GM06990 (cell line): ENCODE measurements around the gene TRIM68.

ENCODE experiments used
- DNase-seq: peaks from one replicate; pipeline ENCODE4 v3.0.0-alpha.2; 2011; ENCODE audit not compliant: insufficient read length; ENCODE audit errors: extremely low read depth
- H3K27me3 ChIP-seq: replicated peaks from 2 replicates; pipeline ENCODE4 v1.6.0; 2011; ENCODE audit warnings: low read length; ENCODE audit not compliant: control insufficient read depth, insufficient read depth
- H3K36me3 ChIP-seq: 2 replicates; pipeline ENCODE4 v1.5.1; 2011; ENCODE audit warnings: low read length; ENCODE audit not compliant: control insufficient read depth, insufficient read depth
- H3K4me3 ChIP-seq: replicated peaks from 2 replicates; pipeline ENCODE4 v1.5.1; 2011; ENCODE audit warnings: low read depth, mild to moderate bottlenecking, control low read depth, low read length
- CTCF ChIP-seq: IDR thresholded peaks from 2 replicates; pipeline ENCODE4 v1.5.1; 2011; ENCODE audit warnings: low read length, control low read depth, mild to moderate bottlenecking, inconsistent platforms; ENCODE audit not compliant: insufficient read depth, poor library complexity, severe bottlenecking

TRIM68 gene

GRCh38 chr11:4611986-4612385, 4.0 kb upstream of the TRIM68 start:
- TF ChIP-seq CTCF: no peak
- H3K27me3 ChIP-seq: 0 out of 2 replicates have a peak, but pooled peaks cover 1% of the 10 kb centered on the region
- no peaks in the 10 kb centered on the region for H3K36me3 ChIP-seq
- H3K4me3 ChIP-seq: no peak overlapping the region
- no peak for DNase-seq

GRCh38 chr11:4610258-4610935, 2.4 kb upstream of the TRIM68 start:
- no peak for DNase-seq
- no peak for TF ChIP-seq CTCF
- H3K4me3 ChIP-seq: no peak overlapping the region; the same call in 1 of the 2 replicates
- no peaks in the 10 kb centered on the region for H3K36me3 ChIP-seq
- 0 out of 2 replicates have a peak, but pooled peaks cover 1% of the 10 kb centered on the region for H3K27me3 ChIP-seq

GRCh38 chr11:4607096-4607495, 935 bp downstream of the TRIM68 start:
- TF ChIP-seq CTCF: no peak
- DNase-seq: no peak
- peaks cover 3% of the 10 kb centered on the region for H3K36me3 ChIP-seq
- no peaks in the 10 kb centered on the region for H3K27me3 ChIP-seq
- H3K4me3 ChIP-seq: peak overlapping the region; percentile 76

- H3K4me3 ChIP-seq: no peak overlapping the region
- peaks cover 8% of the 10 kb centered on the region for H3K36me3 ChIP-seq
- TF ChIP-seq CTCF: no peak
- H3K27me3 ChIP-seq: no peaks in the 10 kb centered on the region
- DNase-seq: no peak
Measured at GRCh38 chr11:4606231-4607015, 1.6 kb downstream of the TRIM68 start.

DNA sequence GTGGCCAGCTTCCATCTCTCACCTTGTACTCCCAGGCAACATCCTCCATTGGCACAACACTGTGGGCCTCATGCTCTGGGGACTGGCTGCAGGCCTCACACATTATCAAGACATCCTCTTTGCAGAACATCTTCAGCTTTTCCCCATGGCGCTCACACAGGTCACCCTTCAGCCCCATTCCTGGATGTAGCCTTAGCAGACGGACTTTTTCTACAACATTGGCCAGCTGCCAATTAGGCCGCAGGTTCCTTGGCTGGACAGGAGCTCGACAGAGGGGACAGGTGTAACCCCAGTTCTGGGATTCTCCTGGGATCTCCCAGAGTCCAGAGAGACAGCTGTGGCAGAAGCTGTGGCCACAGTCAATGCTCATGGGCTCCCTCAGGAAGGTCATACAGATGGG, 3.0 kb downstream of the TRIM68 start:
- H3K36me3 ChIP-seq: peaks cover 13% of the 10 kb centered on the region
- no peaks in the 10 kb centered on the region for H3K27me3 ChIP-seq
- DNase-seq: no peak
- no peak overlapping the region for H3K4me3 ChIP-seq
- TF ChIP-seq CTCF: no peak
